Peyer's patch (tissue), 4 donors: ENCODE data around the gene PPFIBP1. TPM values are rescaled to one million over a fixed set of nuclear protein-coding genes. Genes with fewer than 3 reads are reported as not detected.

Source experiments
- DNase-seq, 3 donors: peaks; one replicate each; pipeline ENCODE4 v3.0.0-alpha.2; 2017 to 2019
- H3K27ac ChIP-seq, 4 donors: fragments of 200-600 bp; sonication (generic); one replicate each; pipeline ENCODE4 v1.5.1; 2016 to 2019
- H3K27me3 ChIP-seq, 2 donors: fragments of 200-600 bp; sonication (generic); one replicate each; pipeline ENCODE4 v1.5.1; 2019
- H3K36me3 ChIP-seq, 3 donors: fragments of 200-600 bp; sonication (generic); one replicate each; pipeline ENCODE4 v1.5.1; 2016 to 2019
- H3K4me1 ChIP-seq, 4 donors: fragments of 200-600 bp; sonication (generic); one replicate each; pipeline ENCODE4 v1.5.1; 2016 to 2019
- H3K4me3 ChIP-seq, 4 donors: fragments of 200-600 bp; sonication (generic); 1 replicate in 3 of 4; 2 replicates in 1 of 4; pipeline ENCODE4 v1.5.1; 2016 to 2019; ENCODE audit warnings: mild to moderate bottlenecking in 1 of 4
- H3K9me3 ChIP-seq, 4 donors: fragments of 200-600 bp; sonication (generic); one replicate each; pipeline ENCODE4 v1.5.1; 2016 to 2019; ENCODE audit warnings: mild to moderate bottlenecking in 1 of 4
- POLR2A ChIP-seq, 2 donors: fragments of 450-650 bp; IDR thresholded peaks; one replicate each; pipeline ENCODE4 v1.5.1; 2017; ENCODE audit warnings: antibody characterized with exemption in 2 of 2, mild to moderate bottlenecking in 2 of 2, moderate library complexity in 2 of 2
- total RNA-seq, 4 donors: library from RNA; depleted of rRNA; stranded (reverse); fragments of >200 nt; gene quantifications; one replicate each; pipeline ENCODE4 v1.1.0, GENCODE V29; 2016
- TF ChIP-seq, protein P1 (sequence below), 6 experiments: fragments of 450-650 bp in 4 of 6; fragments of 200-600 bp in 2 of 6; sonication (generic) in 1 of 6; IDR thresholded peaks; one replicate each; pipeline ENCODE4 v1.5.1; 2017 to 2019; ENCODE audit warnings: antibody characterized with exemption in 6 of 6, mild to moderate bottlenecking in 3 of 6, moderate library complexity in 1 of 6

PPFIBP1 gene
- total RNA-seq, 4 donors from 2014 or later, result 37.5 to 171 (median 48.1) TPM

DNA sequence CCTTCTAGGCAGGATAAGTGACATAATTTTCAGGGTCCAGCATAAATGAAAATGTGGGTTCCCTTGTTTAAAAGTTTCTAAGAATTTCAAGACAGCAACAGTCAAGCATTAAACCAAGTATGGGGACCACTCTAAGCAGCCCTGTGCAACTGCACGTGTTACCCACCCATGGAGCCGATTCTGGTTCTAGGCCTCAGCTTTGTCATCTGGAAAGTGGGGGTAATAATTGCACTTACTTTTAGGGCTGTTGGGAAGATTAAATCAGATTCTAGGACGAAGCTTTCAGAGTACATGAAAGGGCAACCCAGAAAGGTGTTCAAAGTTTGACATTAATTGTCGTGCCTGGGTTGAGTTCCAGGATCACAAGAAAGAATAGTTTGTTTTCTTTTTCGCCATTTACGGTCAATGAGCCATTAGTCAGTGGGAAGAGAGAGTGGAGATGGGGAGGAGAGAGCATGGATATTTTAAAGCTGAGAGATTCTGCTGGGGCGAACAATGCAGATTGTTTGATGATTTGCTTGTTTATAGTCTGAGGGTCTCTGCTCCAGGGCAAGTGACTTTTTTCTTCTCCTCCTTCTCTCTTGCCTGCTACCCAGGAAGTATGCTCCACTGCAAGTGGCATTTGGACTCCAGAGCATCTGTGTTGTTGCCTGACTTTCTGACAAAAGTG lies 10.7 kb upstream of the PPFIBP1 start:
- Histone ChIP-seq H3K4me1 (no peaks in the 10 kb centered on the region), H3K36me3 (no peaks in the 10 kb centered on the region), H3K27me3 (no peaks in the 10 kb centered on the region), H3K27ac (no peak overlapping the region), H3K4me3 (no peak overlapping the region), H3K9me3 (no peaks in the 10 kb centered on the region)
- no peak for DNase-seq
- TF ChIP-seq, protein P1, sequence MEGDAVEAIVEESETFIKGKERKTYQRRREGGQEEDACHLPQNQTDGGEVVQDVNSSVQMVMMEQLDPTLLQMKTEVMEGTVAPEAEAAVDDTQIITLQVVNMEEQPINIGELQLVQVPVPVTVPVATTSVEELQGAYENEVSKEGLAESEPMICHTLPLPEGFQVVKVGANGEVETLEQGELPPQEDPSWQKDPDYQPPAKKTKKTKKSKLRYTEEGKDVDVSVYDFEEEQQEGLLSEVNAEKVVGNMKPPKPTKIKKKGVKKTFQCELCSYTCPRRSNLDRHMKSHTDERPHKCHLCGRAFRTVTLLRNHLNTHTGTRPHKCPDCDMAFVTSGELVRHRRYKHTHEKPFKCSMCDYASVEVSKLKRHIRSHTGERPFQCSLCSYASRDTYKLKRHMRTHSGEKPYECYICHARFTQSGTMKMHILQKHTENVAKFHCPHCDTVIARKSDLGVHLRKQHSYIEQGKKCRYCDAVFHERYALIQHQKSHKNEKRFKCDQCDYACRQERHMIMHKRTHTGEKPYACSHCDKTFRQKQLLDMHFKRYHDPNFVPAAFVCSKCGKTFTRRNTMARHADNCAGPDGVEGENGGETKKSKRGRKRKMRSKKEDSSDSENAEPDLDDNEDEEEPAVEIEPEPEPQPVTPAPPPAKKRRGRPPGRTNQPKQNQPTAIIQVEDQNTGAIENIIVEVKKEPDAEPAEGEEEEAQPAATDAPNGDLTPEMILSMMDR (IDR thresholded peaks at IDR 0.05), result no peak
- TF ChIP-seq POLR2A (IDR thresholded peaks at IDR 0.05), result no peak

DNA sequence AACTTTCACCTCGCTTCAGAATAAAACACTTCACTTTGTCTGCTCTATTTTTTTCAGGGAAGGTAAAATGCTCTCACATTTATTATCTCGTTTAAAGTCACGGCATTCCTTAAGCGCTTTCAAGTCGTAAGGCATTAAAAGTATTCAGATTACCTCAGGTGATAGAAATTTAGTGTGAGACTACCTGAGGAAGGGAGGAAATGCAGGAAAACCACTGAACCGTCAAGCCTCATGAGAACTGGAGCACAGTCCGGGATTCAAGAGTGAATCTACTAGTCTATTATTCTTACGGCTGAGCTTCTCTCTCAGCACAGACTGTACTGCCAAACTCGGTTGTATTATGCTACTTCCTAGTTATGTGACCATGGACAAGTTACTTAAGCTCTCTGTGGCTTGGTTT lies 8.3 kb upstream of the PPFIBP1 start:
- Histone ChIP-seq H3K36me3 (no peaks in the 10 kb centered on the region), H3K4me3 (no peak overlapping the region), H3K27me3 (no peaks in the 10 kb centered on the region), H3K4me1 (no peaks in the 10 kb centered on the region), H3K27ac (no peak overlapping the region), H3K9me3 (no peaks in the 10 kb centered on the region)
- DNase-seq, result no peak
- TF ChIP-seq POLR2A (IDR thresholded peaks at IDR 0.05), result no peak
- TF ChIP-seq, protein P1 (IDR thresholded peaks at IDR 0.05), result no peak

DNA sequence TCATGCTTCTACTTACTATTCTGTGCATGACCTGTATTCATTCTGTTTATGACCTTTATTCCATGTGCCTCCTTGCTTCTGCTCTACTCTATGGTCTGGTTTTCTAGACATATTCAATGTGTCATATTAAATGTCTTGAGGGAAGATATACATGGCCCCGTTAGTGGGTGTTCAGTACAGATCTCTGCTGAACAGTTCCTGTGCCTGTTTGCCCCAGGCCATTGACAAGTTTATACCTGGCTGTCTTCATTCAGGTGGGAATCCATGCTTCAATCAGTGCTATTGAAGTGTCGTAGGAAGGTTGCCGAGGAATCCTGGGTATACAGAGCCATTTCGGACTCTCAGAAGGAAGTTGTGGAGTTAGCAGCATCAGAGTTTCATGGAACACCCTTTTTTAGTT lies 7.4 kb upstream of the PPFIBP1 start:
- H3K9me3 ChIP-seq, result no peaks in the 10 kb centered on the region

DNA sequence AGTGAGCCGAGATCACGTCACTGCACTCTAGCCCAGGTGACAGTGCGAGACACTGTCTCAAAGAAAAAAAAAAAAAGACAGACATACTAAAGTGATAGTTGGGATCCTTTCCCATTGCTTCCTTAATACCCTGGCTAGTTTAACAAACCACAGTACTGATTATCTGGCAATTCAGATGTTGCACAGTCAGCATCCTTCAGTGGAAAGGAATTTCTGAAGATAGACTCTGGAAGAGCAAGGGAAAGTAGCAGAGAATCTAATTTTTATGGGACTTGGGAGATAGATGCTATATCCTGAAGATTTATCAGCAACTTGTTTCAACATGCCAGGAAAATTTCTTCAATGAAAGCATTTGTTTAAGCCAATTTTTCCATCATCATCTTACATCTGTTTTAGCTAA lies 6.5 kb upstream of the PPFIBP1 start:
- H3K4me3 ChIP-seq, result no peak overlapping the region
- no peaks in the 10 kb centered on the region for H3K4me1 ChIP-seq
- no peaks in the 10 kb centered on the region for H3K27me3 ChIP-seq
- TF ChIP-seq, protein P1 (IDR thresholded peaks at IDR 0.05), result no peak
- no peak for TF ChIP-seq POLR2A (IDR thresholded peaks at IDR 0.05)
- no peak overlapping the region for H3K27ac ChIP-seq
- no peaks in the 10 kb centered on the region for H3K9me3 ChIP-seq
- no peaks in the 10 kb centered on the region for H3K36me3 ChIP-seq
- DNase-seq, result no peak

More for the DNA sequence above, 7.4 kb upstream of the PPFIBP1 start:
- Histone ChIP-seq H3K4me1 (no peaks in the 10 kb centered on the region), H3K27ac (no peak overlapping the region), H3K27me3 (no peaks in the 10 kb centered on the region), H3K36me3 (no peaks in the 10 kb centered on the region), H3K4me3 (no peak overlapping the region)
- DNase-seq, result no peak
- TF ChIP-seq, protein P1 (IDR thresholded peaks at IDR 0.05), result no peak
- no peak for TF ChIP-seq POLR2A (IDR thresholded peaks at IDR 0.05)

DNA sequence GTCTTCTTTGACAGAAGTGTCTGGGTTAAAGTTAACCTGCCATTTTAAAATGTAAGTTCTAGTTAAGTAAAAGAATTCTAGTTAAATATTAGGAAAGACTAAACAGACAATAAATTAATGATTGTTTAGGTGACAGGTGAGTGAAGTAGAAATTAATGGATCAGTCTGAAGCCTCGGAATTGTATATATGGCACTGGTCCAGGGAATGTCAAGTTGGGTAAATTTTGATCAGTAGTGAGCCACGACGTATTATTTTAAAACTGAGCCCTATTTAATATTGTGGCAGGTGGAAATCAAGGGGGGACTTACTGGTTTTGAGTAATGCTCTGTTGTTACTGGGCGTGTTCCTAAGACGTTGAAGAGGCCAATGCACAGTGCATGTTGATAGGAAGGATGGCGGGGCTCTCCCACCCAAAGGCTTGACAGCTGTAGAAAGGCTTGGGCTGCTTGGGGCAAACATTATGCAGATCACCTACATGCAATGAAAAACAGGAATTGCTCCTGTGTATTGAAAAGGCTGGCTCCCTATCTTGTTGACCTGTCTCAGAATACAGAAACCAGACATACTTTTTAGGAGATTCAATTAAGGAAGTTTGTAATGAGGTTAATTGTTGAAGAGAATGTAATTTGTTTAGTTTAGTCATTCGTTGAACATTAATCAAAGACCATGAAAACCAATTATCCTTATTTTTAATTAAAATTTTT lies 5.9 kb upstream of the PPFIBP1 start:
- Histone ChIP-seq H3K27ac (no peak overlapping the region), H3K36me3 (no peaks in the 10 kb centered on the region), H3K27me3 (no peaks in the 10 kb centered on the region), H3K4me1 (no peaks in the 10 kb centered on the region), H3K4me3 (no peak overlapping the region), H3K9me3 (no peaks in the 10 kb centered on the region)
- DNase-seq, result no peak
- no peak for TF ChIP-seq POLR2A (IDR thresholded peaks at IDR 0.05)
- TF ChIP-seq, protein P1 (IDR thresholded peaks at IDR 0.05), result no peak
